ENCODE measurements around the gene FBXL3.

Gene FBXL3

DNA sequence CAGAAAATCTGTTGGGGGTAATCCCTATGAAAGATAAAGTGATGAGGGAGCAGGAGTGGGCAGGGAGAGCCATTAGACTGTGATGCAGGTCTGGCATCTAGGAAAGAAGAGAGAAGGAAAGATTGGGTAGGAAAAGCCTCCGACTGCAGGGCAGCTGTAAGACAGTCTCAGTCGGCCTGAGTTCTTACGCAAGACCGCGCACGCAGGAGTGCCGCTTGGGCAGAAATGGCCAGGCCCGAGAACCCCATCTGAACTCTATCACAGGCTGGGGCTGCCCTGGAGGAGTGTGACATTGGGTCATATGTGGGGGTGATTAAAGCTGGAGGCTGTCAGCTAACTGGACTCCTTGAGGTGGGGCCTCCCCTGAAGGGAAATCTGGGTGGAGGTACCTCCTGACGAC is 13.9 kb upstream of the FBXL3 start:
- DNase-seq (ENCODE audit: low spot score) = no peak
- no peak for TF ChIP-seq CTCF (IDR thresholded peaks at IDR 0.05; ENCODE audit: extremely low read depth, insufficient read depth, missing control alignments)
- in situ Hi-C loops (cut with MboI; ENCODE audit: low pct_unique_long_range_greater_than_20kb, low sequenced_read_pairs, unreplicated experiment) = no loop called here

- in situ Hi-C loops (cut with MboI; ENCODE audit: low pct_unique_long_range_greater_than_20kb, low sequenced_read_pairs, unreplicated experiment) = no loop called here
- no peak for DNase-seq (ENCODE audit: low spot score)
- TF ChIP-seq CTCF (IDR thresholded peaks at IDR 0.05; ENCODE audit: extremely low read depth, insufficient read depth, missing control alignments) = no peak
Measured at GRCh38 chr13:77040076-77040475, 13.1 kb upstream of the FBXL3 start.

GRCh38 chr13:77038907-77039480 is 12.0 kb upstream of the FBXL3 start:
- TF ChIP-seq CTCF (IDR thresholded peaks at IDR 0.05; ENCODE audit: extremely low read depth, insufficient read depth, missing control alignments) = no peak
- in situ Hi-C loops (cut with MboI; ENCODE audit: low pct_unique_long_range_greater_than_20kb, low sequenced_read_pairs, unreplicated experiment) = no loop called here
- no peak for DNase-seq (ENCODE audit: low spot score)

DNA sequence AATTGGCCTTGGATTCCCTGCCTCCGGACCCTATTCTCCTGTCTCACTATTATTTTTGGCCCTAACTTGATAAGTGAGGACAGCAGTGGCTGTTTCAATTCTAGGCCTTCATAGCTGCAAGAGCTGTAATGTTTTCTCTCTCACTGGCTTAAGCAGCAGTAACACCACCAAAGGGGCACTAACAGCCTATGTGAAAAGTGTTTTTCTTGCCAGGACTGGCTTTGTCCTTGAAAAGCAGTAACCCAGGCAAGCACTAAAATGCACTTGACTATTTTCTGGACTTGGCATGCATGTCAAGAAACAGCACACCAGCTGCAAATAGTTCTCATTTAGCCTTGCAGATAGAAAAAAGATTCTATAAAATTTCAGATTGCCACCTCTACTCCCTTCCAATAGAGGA is 9.3 kb upstream of the FBXL3 start:
- no peak for TF ChIP-seq CTCF (IDR thresholded peaks at IDR 0.05; ENCODE audit: extremely low read depth, insufficient read depth, missing control alignments)
- DNase-seq (ENCODE audit: low spot score) = no peak
- in situ Hi-C loops (cut with MboI; ENCODE audit: low pct_unique_long_range_greater_than_20kb, low sequenced_read_pairs, unreplicated experiment) = no loop called here

GRCh38 chr13:77034881-77035280 is 7.9 kb upstream of the FBXL3 start:
- no peak for TF ChIP-seq CTCF (IDR thresholded peaks at IDR 0.05; ENCODE audit: extremely low read depth, insufficient read depth, missing control alignments)
- DNase-seq (ENCODE audit: low spot score) = no peak
- in situ Hi-C loops (cut with MboI; ENCODE audit: low pct_unique_long_range_greater_than_20kb, low sequenced_read_pairs, unreplicated experiment) = no loop called here

GRCh38 chr13:77033717-77034302 is 6.9 kb upstream of the FBXL3 start:
- in situ Hi-C loops (cut with MboI; ENCODE audit: low pct_unique_long_range_greater_than_20kb, low sequenced_read_pairs, unreplicated experiment) = no loop called here
- TF ChIP-seq CTCF (IDR thresholded peaks at IDR 0.05; ENCODE audit: extremely low read depth, insufficient read depth, missing control alignments) = no peak
- DNase-seq (ENCODE audit: low spot score) = no peak

Data from GM13977 (cell line).